HG02571 (cell line): ENCODE data around the gene MIS18BP1.
A peak's percentile ranks its signal among the peaks of the same experiment; 100 is the strongest.
"Not testable (repeated sequence)": the region's sequence is repeated elsewhere in the genome, so short reads cannot be mapped to it uniquely, and the experiment has no call there.

Source experiments
- ATAC-seq: cut with Tn5 transposase; IDR thresholded peaks from one replicate; pipeline ENCODE4 v1.9.1; 2021; ENCODE audit warnings: mild to moderate bottlenecking, moderate library complexity; ENCODE audit not compliant: unreplicated experiment

The MIS18BP1 gene

GRCh38 chr14:45246691-45247090 is 6.3 kb downstream of the MIS18BP1 start:
- no peak for ATAC-seq

DNA sequence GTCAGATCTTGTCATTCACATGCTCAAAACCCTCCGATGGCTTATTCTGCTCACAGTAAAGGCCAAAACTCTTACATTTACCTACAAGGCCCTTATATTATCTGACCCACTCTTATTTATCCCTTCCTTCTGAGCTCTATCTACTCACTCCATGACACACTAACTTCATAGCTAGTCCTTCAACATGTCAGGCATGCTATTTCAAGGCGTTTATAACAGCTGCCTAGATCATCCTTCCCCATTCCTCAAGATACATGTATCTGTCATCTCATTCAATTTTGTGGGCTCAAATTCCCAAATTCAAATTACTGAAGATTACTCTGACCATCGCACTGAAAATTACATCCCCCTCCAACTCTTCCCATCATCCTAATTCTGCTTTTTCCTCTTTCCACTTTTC is 6.9 kb downstream of the MIS18BP1 start:
- ATAC-seq, result no peak

DNA sequence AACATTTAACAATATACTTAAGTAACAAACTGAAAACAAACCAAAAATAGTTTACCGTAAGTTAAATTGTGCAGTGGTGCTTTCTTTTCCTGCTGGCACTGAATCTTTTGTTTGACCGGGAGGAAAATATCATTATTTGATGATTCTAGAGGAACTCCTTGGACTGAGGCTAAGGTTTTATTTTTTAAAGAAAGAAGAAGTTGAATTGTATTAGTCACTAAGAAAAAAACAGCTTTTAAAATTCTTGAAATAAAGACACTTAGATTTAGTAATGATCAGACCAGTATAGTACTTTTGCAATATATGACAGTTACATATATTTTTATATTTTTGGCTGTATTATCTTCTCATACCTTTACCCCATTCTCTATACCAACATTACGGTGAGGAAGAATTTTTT is 10.3 kb downstream of the MIS18BP1 start:
- ATAC-seq, result no peak

- ATAC-seq, result no peak
Measured at GRCh38 chr14:45238988-45239387, 14.0 kb downstream of the MIS18BP1 start.

DNA sequence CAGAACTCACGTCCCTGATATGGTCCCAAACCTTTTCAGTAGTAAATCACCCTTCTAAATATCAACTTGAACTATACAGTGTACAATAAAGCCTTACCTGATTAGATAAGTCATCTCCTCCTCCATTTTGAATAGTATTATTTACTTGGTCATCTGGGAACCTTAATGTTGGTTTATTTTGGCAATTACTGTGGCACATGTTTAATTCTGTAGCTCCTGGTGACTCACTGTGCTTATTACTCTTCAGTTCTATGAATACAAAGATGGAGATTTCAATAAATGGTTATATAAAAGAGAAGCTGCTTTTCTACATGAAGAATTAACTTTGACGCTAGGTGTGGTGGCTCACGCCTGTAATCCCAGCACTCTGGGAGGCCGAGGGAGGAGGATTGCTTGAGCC is 25.4 kb downstream of the MIS18BP1 start:
- ATAC-seq, result no peak

DNA sequence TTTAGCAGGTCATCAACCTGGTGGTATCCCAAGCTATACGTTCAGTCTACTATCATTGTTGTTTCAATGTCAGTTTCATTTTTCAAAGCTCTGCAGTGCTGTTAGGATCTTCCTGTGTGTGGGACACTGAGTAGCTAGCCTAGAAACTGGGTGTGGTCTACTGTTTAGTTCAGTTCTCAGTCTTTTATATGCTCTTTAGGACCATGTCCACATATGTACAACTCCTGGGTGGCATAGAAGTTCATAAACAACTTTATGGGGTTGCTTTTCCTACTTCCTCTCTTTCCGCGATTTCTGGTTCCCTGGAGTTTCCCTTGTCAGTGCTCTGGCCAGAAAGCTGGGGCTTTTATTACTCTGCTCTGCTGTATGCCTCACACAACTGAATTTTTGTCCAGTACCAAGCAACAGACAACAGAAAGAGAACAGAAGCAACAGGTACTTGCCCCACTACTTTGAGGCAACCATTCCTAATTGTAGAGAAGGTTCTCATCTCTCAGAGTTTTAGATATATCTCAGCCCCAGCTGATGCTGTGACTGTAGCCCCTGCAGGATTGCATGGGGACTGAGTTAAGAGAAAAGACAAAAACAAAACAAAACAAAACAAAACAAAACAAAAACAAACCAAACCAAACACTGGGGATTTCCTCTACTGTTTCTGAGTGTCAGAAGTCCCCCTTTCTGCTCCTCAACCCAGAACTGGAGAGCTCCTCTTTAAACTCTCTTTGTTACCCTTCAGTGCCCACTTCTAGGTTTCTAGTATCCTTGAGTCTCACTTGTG is 30.3 kb downstream of the MIS18BP1 start:
- ATAC-seq, result peak; percentile 58

- not testable (repeated sequence) for ATAC-seq
Measured at GRCh38 chr14:45214341-45214740, 38.7 kb downstream of the MIS18BP1 start.

DNA sequence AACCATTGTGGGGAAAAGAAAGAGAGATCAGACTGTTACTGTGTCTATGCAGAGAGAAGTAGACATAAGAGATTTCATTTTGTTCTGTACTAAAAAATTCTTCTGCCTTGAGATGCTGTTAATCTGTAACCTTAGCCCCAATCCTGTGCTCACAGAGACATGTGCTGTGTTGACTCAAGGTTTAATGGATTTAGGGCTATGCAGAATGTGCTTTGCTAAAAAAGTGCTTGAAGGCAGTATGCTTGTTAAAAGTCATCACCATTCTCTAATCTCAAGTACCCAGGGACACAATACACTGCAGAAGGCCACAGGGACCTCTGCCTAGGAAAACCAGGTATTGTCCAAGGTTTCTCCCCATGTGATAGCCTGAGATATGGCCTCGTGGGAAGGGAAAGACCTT is 39.3 kb downstream of the MIS18BP1 start:
- ATAC-seq, result not testable (repeated sequence)

- no peak for ATAC-seq
Measured at GRCh38 chr14:45212231-45212630, 40.8 kb downstream of the MIS18BP1 start.

DNA sequence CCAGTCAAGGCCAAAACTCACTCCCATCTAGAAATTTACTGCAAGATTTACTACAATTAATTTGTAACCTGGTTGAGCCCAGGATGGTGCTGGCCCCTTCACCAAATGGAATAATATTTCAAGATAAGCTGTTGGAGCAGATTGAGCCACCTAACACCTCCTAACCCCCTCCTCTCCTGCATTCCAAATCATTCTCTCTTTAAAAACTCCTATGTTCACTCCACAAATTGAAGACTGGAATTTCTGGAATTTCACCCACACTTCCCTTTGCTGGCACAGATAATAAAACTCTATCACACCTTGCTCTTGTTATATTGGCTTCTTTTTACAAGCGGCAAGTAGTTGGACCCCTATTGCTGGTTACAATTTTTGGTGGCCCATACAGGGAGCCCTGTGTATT is 41.7 kb downstream of the MIS18BP1 start:
- no peak for ATAC-seq

GRCh38 chr14:45210159-45210558 is 42.8 kb downstream of the MIS18BP1 start:
- no peak for ATAC-seq

DNA sequence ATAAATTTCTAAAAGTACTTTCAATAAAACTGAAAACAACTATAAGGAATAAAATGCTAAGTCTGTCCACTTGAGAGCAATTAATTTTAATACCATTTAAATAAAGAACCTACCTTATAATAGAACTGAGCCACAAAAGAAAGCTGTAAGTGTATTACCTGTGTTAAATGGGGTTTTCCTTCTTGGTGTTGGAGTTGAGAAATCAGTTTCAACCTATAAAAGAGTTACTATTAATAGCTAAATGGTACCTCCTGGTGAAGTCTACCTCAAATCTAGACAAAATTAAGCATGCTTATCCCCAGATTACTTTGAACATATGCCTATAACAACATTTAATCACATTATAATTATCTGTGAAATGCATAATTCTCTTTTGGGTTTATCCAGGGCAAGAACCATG is 48.8 kb downstream of the MIS18BP1 start:
- ATAC-seq, result no peak

DNA sequence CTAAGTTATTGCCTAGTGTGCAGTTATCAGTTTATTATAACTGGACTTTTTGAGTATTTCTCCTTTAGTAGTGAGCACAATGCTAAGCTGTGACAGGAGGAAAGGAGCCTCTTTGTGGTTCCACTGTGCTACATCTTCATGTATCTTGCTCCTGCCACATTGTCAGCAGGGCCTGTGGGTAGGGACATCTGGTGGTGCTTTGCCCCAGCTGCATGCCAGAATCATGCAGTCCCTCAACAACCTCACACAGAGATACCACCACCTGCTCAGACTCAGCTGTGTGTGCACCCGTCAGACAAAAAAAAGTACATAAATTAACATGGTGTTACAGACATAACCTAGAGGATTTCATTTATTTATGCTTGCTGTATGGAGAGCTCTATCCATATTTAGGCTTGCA is 51.1 kb downstream of the MIS18BP1 start:
- no peak for ATAC-seq

DNA sequence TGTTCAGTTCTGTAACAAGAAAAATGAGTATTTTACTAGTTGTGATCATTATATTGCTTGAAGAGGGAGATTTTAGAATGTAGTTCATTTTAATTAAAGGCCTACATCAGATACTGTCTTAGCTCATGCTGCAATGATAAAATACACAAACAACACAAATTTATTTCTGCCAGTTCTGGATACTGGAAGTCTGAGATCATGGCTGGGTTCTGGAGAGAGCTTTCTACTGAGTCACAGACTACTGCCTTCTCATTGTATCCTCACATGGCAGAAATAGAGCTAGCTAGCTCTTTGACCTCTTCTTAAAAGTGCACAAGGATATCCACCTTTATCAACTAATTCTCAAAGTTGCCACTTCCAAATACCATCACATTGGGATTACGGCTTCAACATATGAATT is 53.8 kb downstream of the MIS18BP1 start:
- no peak for ATAC-seq

DNA sequence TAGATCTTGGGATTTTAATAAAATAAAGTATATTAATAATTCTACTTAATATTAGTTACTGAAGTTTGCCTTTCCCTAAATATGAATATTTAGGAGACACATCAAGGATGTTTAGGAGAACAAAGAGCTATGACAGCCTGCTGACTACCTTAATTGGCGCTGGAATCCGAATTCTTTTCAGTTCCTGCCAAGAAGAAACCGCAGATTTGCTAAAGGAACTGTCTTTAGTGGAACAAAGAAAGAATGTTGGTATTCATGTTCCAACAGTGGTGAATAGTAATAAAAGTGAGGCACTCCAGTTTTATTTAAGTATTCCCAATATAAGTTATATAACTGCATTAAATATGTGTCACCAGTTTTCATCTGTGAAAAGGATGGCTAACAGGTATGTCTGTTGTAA is 54.5 kb downstream of the MIS18BP1 start:
- no peak for ATAC-seq

GRCh38 chr14:45194964-45195363 is 58.0 kb downstream of the MIS18BP1 start:
- peak; percentile 61 for ATAC-seq

- no peak for ATAC-seq
Measured at GRCh38 chr14:45185100-45185814, 67.7 kb downstream of the MIS18BP1 start.

DNA sequence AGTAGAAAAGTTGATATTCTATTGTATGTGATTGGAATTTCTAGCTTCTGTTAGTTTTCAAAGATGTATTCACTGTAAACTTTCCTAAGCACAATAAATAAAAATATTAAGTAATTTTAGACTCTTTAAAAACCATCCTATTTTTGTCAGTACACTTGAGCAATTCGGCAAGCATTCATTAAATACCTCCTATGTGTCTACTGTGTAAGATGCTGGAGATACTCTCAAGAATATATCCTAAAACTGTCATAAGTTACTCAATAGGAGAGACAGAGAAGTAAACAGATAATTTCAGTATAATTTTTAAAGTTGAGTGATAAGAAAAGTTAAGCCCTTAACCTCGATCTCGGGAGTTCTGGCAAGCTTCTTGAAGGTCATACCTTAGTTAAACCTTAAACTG is 71.2 kb downstream of the MIS18BP1 start:
- no peak for ATAC-seq

GRCh38 chr14:45181329-45181728 is 71.7 kb downstream of the MIS18BP1 start:
- no peak for ATAC-seq

- no peak for ATAC-seq
Measured at GRCh38 chr14:45177076-45177475, 75.9 kb downstream of the MIS18BP1 start.

- no peak for ATAC-seq
Measured at GRCh38 chr14:45169906-45170305, 83.1 kb downstream of the MIS18BP1 start.

GRCh38 chr14:45156067-45156466 is 96.9 kb downstream of the MIS18BP1 start:
- ATAC-seq, result no peak
